K562 (cell line): ENCODE results near the gene PLEKHO1. TPM values are rescaled to one million over a fixed set of nuclear protein-coding genes. Genes with fewer than 3 reads are reported as not detected.

Experiments used
- ATAC-seq: fragments of 200-7000 bp; cut with Tn5 transposase; 3 replicates; pipeline ENCODE4 v1.9.1; 2020; ENCODE audit warnings: moderate library complexity
- BruUV-seq: library from RNA; stranded (reverse); fragments of 400-500 nt; replicated peaks from 2 replicates; lab custom pipeline; 2021; lab: Mats Ljungman, UMichigan
- CTCF ChIA-PET: fragments of 300-600 bp; formaldehyde crosslinking; extraction: SDS; loops from one replicate; lab custom pipeline; 2021; ENCODE audit warnings: low intra/inter-chr PET ratio; lab: Yijun Ruan, JAX
- POLR2A ChIA-PET: fragments of 300-600, 350-650 bp; sonication (Branson Sonifier 250); formaldehyde crosslinking; extraction: SDS; loops from one replicate; lab custom pipeline; 2021; ENCODE audit warnings: antibody characterized with exemption, inconsistent platforms; lab: Yijun Ruan, JAX
- DNase-seq, 4 experiments: peaks; one replicate each; pipeline versions ENCODE4 v3.0.0 to v3.0.0-alpha.2; 2011 to 2018; ENCODE audit warnings: low spot score in 3 of 4, mixed read lengths in 3 of 4; ENCODE audit errors: extremely low read depth in 1 of 4
- FAIRE-seq: peaks from 2 replicates; lab custom pipeline; 2011; peaks lifted over from hg19 to GRCh38; lab: Jason Lieb, UNC
- H2AFZ ChIP-seq: 2 replicates; pipeline ENCODE4 v1.6.0; 2011; ENCODE audit warnings: low read depth, low read length, control low read depth, inconsistent platforms
- H3K27ac ChIP-seq: fragments of 200-600 bp; 3 replicates; pipeline ENCODE4 v1.8.0; 2011; ENCODE audit warnings: low read depth, mild to moderate bottlenecking, control low read depth, inconsistent platforms, low read length, moderate library complexity, mixed read lengths; ENCODE audit errors: extremely low read depth
- H3K27me3 ChIP-seq, 2 experiments: fragments of 300-600 bp in 1 of 2; 2 replicates in 1 of 2; 3 replicates in 1 of 2; pipeline versions ENCODE4 v1.6.0 to v1.8.0; 2011; ENCODE audit warnings: inconsistent platforms in 2 of 2, low read length in 2 of 2, mild to moderate bottlenecking in 1 of 2, mixed read lengths in 1 of 2, moderate library complexity in 1 of 2; ENCODE audit not compliant: control insufficient read depth in 2 of 2, insufficient read depth in 2 of 2
- H3K36me3 ChIP-seq: fragments of 300-600 bp; 3 replicates; pipeline ENCODE4 v1.8.0; 2011; ENCODE audit warnings: mild to moderate bottlenecking, low read length, inconsistent platforms; ENCODE audit not compliant: control insufficient read depth, insufficient read depth
- H3K4me1 ChIP-seq, 2 experiments: fragments of 200-600 bp in 1 of 2; replicated peaks in 1 of 2; 2 replicates in 1 of 2; 3 replicates in 1 of 2; pipeline versions ENCODE4 v1.5.1 to v1.8.0; 2011; ENCODE audit warnings: inconsistent platforms in 2 of 2, low read length in 2 of 2, mild to moderate bottlenecking in 1 of 2, mixed read lengths in 1 of 2, moderate library complexity in 1 of 2; ENCODE audit not compliant: control insufficient read depth in 2 of 2, insufficient read depth in 2 of 2
- H3K4me2 ChIP-seq: 2 replicates; pipeline ENCODE4 v1.6.1; 2011; ENCODE audit warnings: low read length, control low read depth, inconsistent platforms, mixed read lengths; ENCODE audit not compliant: insufficient read depth
- H3K4me3 ChIP-seq: fragments of 200-600 bp; sonication (generic), shearing (Covaris generic); 2 replicates; pipeline ENCODE4 v1.5.1; 2016; ENCODE audit warnings: control low read depth, inconsistent platforms
- H3K79me2 ChIP-seq: fragments of 200-600 bp; 3 replicates; pipeline ENCODE4 v1.8.0; 2011; ENCODE audit warnings: low read length, inconsistent platforms; ENCODE audit not compliant: control insufficient read depth, insufficient read depth
- H3K9ac ChIP-seq, 2 experiments: 2 replicates each; pipeline versions ENCODE4 v1.6.0 to v1.6.1; 2011; ENCODE audit warnings: low read depth in 2 of 2, low read length in 2 of 2, control low read depth in 1 of 2, inconsistent platforms in 1 of 2, mild to moderate bottlenecking in 1 of 2, mixed read lengths in 1 of 2; ENCODE audit not compliant: insufficient read depth in 1 of 2
- H3K9me1 ChIP-seq: one replicate; pipeline ENCODE4 v1.6.0; 2011; ENCODE audit warnings: inconsistent platforms, mild to moderate bottlenecking, low read length, moderate library complexity; ENCODE audit not compliant: control insufficient read depth, insufficient read depth
- H3K9me3 ChIP-seq: replicated peaks from 2 replicates; pipeline ENCODE4 v1.5.1; 2011; ENCODE audit warnings: low read depth, low read length, inconsistent platforms; ENCODE audit not compliant: control insufficient read depth, insufficient read depth
- H4K20me1 ChIP-seq: replicated peaks from 2 replicates; pipeline ENCODE4 v1.6.1; 2011; ENCODE audit warnings: low read length, inconsistent platforms, mixed read lengths; ENCODE audit not compliant: control insufficient read depth, insufficient read depth
- DMBX1 ChIP-seq: fragments of 250-450 bp; sonication (Bioruptor Pico); IDR thresholded peaks from 2 replicates; pipeline ENCODE4 v1.8.0; 2022; ENCODE audit warnings: inconsistent platforms, mild to moderate bottlenecking, moderate library complexity, borderline replicate concordance
- ETV1 ChIP-seq: fragments of 450-650 bp; conservative IDR thresholded peaks from 2 replicates; pipeline ENCODE4 v1.6.1; 2016; ENCODE audit warnings: missing genetic modification characterization, control low read depth, low read depth, missing compliant biosample characterization
- EWSR1 ChIP-seq: fragments of 450-650 bp; IDR thresholded peaks from 2 replicates; pipeline ENCODE4 v1.6.1; 2018; ENCODE audit warnings: borderline replicate concordance, mild to moderate bottlenecking, low read depth, moderate library complexity; ENCODE audit not compliant: partially characterized antibody
- GATA2 ChIP-seq: sonication (generic); formaldehyde crosslinking; IDR thresholded peaks from 2 replicates; pipeline ENCODE4 v1.4.0; 2020; ENCODE audit warnings: mild to moderate bottlenecking, missing genetic modification reagents
- GATAD2A ChIP-seq: fragments of 450-650 bp; IDR thresholded peaks from 2 replicates; pipeline ENCODE4 v1.6.1; 2017
- GATAD2B ChIP-seq: fragments of 450-650 bp; IDR thresholded peaks from 2 replicates; pipeline ENCODE4 v1.6.1; 2017; ENCODE audit warnings: mild to moderate bottlenecking, borderline replicate concordance
- HDGF ChIP-seq: fragments of 450-650 bp; IDR thresholded peaks from 2 replicates; pipeline ENCODE4 v1.6.1; 2016
- SAP30 ChIP-seq: fragments of 200-600 bp; sonication (generic); IDR thresholded peaks from 2 replicates; pipeline ENCODE4 v1.6.1; 2012; ENCODE audit warnings: borderline replicate concordance, low read depth, mild to moderate bottlenecking, moderate library complexity, low read length, control low read depth, inconsistent platforms; ENCODE audit not compliant: insufficient read depth, poor library complexity, severe bottlenecking
- SREBF2 ChIP-seq: sonication (generic); formaldehyde crosslinking; IDR thresholded peaks from 2 replicates; pipeline ENCODE4 v1.4.0; 2020; ENCODE audit warnings: mild to moderate bottlenecking, missing genetic modification reagents
- STAT5A ChIP-seq: IDR thresholded peaks from 2 replicates; pipeline ENCODE4 v1.6.1; 2012; ENCODE audit warnings: low read length, inconsistent platforms, borderline replicate concordance
- TBP ChIP-seq: optimal IDR thresholded peaks from 2 replicates; pipeline ENCODE3; 2011; ENCODE audit warnings: low read depth, low read length, improper control_type of control experiment
- ZNF76 ChIP-seq: fragments of 250-450 bp; sonication (Bioruptor Pico); IDR thresholded peaks from 2 replicates; pipeline ENCODE4 v1.4.0; 2020; ENCODE audit warnings: mild to moderate bottlenecking, moderate library complexity, borderline replicate concordance
- ZNF830 ChIP-seq: fragments of 250-450 bp; sonication (Bioruptor Pico); IDR thresholded peaks from 2 replicates; pipeline ENCODE4 v1.5.0; 2021; ENCODE audit warnings: mild to moderate bottlenecking
- WGBS: fragments of 100-300 bp; shearing (Covaris generic); methylation state at CpG from one replicate; pipeline ENCODE4 v1.1.6; 2016; ENCODE audit warnings: low coverage, mixed read lengths; ENCODE audit not compliant: insufficient coverage; ENCODE audit errors: missing lambda C conversion rate; 5-methylcytosine and 5-hydroxymethylcytosine counted together
- in situ Hi-C: fragments of 300-500 bp; cut with MboI; formaldehyde crosslinking; loops from 4 replicates; pipeline ENCODE4 v1.15.0; 2018; ENCODE audit warnings: inconsistent platforms, mixed read lengths
- intact Hi-C: fragments of 100-400 bp; cut with micrococcal nuclease; formaldehyde crosslinking; loops from 2 replicates; pipeline ENCODE4 v1.14.2; 2022
- polyA plus RNA-seq, 8 experiments: library from polyadenylated mRNA; depleted of rRNA in 4 of 8; stranded (reverse) in 5 of 8; unstranded in 3 of 8; fragments of >200 nt; fragmentation: Nextera tagmentation in 2 of 8; fragmentation: Illumina TruSeq in 1 of 8; extraction: Ambion mirVana in 2 of 8; extraction: Trizol in 1 of 8; gene quantifications; 2 replicates each; pipeline versions ENCODE4 v1.2.1 to v1.2.3, GENCODE V29; 2011 to 2014; ENCODE audit warnings: inconsistent platforms in 1 of 8, missing spikeins in 1 of 8
- total RNA-seq, 7 experiments: library from RNA; depleted of rRNA in 6 of 7; stranded (reverse); fragments of >200 nt in 6 of 7; fragmentation: Illumina TruSeq in 2 of 7; extraction: Trizol in 2 of 7; gene quantifications; 2 replicates each; pipeline versions ENCODE4 v1.2.1 to v1.2.3, GENCODE V29; 2011 to 2021; ENCODE audit warnings: low replicate concordance in 1 of 7
- TF ChIP-seq, protein P1 (sequence below): sonication (generic); formaldehyde crosslinking; IDR thresholded peaks from 2 replicates; pipeline ENCODE4 v1.9.0; 2022; ENCODE audit warnings: mild to moderate bottlenecking, missing genetic modification reagents
- TF ChIP-seq, protein P2 (sequence below): fragments of 450-650 bp; formaldehyde crosslinking; IDR thresholded peaks from 2 replicates; pipeline ENCODE4 v1.4.0; 2020; ENCODE audit warnings: mild to moderate bottlenecking, mixed read lengths

PLEKHO1 gene
- total and polyA plus RNA-seq, 9 of the 15 experiments (the other 6 are each of a cell fraction or from before 2014, with no cell fraction given) = 0.39 to 16.2 (median 9.6) TPM

DNA sequence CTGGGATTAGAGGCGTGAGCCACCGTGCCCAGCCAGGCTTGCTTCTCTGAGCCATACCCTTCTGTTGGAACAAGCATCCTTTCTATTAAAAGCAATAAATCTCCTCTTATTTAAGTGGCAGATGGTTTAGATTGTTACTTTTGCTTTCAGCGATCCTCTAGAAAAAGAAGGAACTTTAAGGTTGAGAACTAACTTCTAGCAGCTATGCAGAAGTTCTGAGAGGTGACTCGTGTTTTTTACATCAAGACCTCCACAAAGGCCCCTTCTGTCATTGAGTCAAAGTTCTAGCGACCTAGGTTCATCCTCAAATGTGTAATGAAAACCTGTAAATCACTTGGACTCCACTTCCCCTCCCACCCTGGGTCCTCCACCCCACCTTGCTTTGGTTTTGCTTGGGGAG lies 30.8 kb downstream of the PLEKHO1 start:
- ATAC-seq = no peak
- Histone ChIP-seq H3K4me1 (no peaks in the 10 kb centered on the region), H3K36me3 (no peaks in the 10 kb centered on the region), H4K20me1 (no peaks in the 10 kb centered on the region), H3K9me1 (no peaks in the 10 kb centered on the region), H3K4me2 (no peak overlapping the region), H3K9me3 (no peaks in the 10 kb centered on the region), H3K27ac (no peak overlapping the region), H2AFZ (0 out of 2 replicates have a peak overlapping the region, but pooled peaks have one; percentile 4), H3K4me3 (no peak overlapping the region), H3K9ac (no peak overlapping the region), H3K79me2 (no peaks in the 10 kb centered on the region), H3K27me3 (no peaks in the 10 kb centered on the region)
- TF ChIP-seq ZNF76 (CRISPR knock-in tag) = no peak
- TF ChIP-seq ETV1 (tag) = no peak
- TF ChIP-seq, protein P1, sequence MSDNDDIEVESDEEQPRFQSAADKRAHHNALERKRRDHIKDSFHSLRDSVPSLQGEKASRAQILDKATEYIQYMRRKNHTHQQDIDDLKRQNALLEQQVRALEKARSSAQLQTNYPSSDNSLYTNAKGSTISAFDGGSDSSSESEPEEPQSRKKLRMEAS (CRISPR knock-in tag) = no peak
- no peak for TF ChIP-seq GATAD2A
- intact Hi-C loops (no loop called here), in situ Hi-C loops (no loop called here)
- ChIA-PET CTCF (no interaction called here), POLR2A (no interaction called here)
- DNase-seq = no peak
- BruUV-seq = no TSS peak
- FAIRE-seq = no peak
- WGBS = 48% methylated on average over 5 of the region's 5 CpGs

DNA sequence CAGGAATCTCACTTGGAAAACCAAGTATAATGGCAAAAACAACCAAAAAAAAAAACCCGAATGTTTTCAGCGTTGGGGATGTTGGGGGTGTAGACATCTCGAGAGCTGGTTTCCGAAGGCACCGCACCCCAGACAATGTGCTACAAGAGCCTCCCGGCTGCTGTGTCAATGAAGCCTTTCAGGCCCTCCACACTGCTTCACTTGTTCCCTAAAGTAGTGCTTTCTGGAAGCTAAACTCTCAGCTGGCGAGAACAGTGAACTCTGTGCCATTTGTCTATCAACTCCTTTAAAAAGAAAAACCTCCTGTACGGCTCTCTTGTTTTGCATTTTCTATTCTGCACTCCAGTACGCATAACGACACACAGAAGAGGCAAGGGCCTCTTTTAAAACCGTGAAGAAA lies 32.5 kb downstream of the PLEKHO1 start:
- no peak for DNase-seq
- no peaks in the 10 kb centered on the region for H3K9me1 ChIP-seq
- peaks cover 4 to 8% of the 10 kb centered on the region in 2 experiments; a peak in 4 of 5 replicates for H3K4me1 ChIP-seq
- no peaks in the 10 kb centered on the region for H3K79me2 ChIP-seq
- no peak overlapping the region for H3K4me2 ChIP-seq
- WGBS = 71% methylated on average over 11 of the region's 11 CpGs
- H3K9me3 ChIP-seq = no peaks in the 10 kb centered on the region
- CTCF ChIA-PET = no interaction called here
- no peak for ATAC-seq
- peak overlapping the region; percentile 27; the same call in 1 of the 2 replicates for H2AFZ ChIP-seq
- intact Hi-C loops (no loop called here), in situ Hi-C loops (no loop called here)
- no peak overlapping the region for H3K4me3 ChIP-seq
- no peak for FAIRE-seq
- POLR2A ChIA-PET = interaction anchor here (1.0 kb wide), 1 partner anchor 296 kb away, joined by 3 read pairs; a partner anchor contains a TSS
- no peaks in the 10 kb centered on the region for H3K27me3 ChIP-seq
- H3K9ac ChIP-seq = no peak overlapping the region
- BruUV-seq = no TSS peak
- no peak overlapping the region for H3K27ac ChIP-seq
- no peaks in the 10 kb centered on the region for H3K36me3 ChIP-seq
- H4K20me1 ChIP-seq = no peaks in the 10 kb centered on the region
- no peak for TF ChIP-seq ZNF830
- TF ChIP-seq, protein P2, sequence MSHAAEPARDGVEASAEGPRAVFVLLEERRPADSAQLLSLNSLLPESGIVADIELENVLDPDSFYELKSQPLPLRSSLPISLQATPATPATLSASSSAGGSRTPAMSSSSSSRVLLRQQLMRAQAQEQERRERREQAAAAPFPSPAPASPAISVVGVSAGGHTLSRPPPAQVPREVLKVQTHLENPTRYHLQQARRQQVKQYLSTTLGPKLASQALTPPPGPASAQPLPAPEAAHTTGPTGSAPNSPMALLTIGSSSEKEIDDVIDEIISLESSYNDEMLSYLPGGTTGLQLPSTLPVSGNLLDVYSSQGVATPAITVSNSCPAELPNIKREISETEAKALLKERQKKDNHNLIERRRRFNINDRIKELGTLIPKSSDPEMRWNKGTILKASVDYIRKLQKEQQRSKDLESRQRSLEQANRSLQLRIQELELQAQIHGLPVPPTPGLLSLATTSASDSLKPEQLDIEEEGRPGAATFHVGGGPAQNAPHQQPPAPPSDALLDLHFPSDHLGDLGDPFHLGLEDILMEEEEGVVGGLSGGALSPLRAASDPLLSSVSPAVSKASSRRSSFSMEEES (CRISPR knock-in tag) = no peak
- no peak for TF ChIP-seq EWSR1
- no peak for TF ChIP-seq HDGF
- no peak for TF ChIP-seq GATA2 (CRISPR knock-in tag)
- no peak for TF ChIP-seq GATAD2B
- TF ChIP-seq TBP = no peak
- TF ChIP-seq DMBX1 (CRISPR knock-in tag) = no peak
- no peak for TF ChIP-seq SREBF2 (CRISPR knock-in tag)
- TF ChIP-seq SAP30 = no peak
- TF ChIP-seq STAT5A = no peak
